PFSK-1 (cell line): ENCODE results near the gene THBS4.

Source experiments
- FOXP2 ChIP-seq: optimal IDR thresholded peaks from 2 replicates; pipeline ENCODE3; 2011; ENCODE audit warnings: borderline replicate concordance, control low read depth, inconsistent platforms; ENCODE audit not compliant: insufficient read depth; ENCODE audit errors: extremely low read length, extremely low read depth
- POLR2AphosphoS5 ChIP-seq: IDR thresholded peaks from 2 replicates; pipeline ENCODE4 v1.6.1; 2012; ENCODE audit warnings: low read depth, mild to moderate bottlenecking, control low read depth, low read length, moderate library complexity
- SIN3A ChIP-seq: IDR thresholded peaks from 2 replicates; pipeline ENCODE4 v1.6.1; 2012; ENCODE audit warnings: mild to moderate bottlenecking, low read length, moderate library complexity, borderline replicate concordance; ENCODE audit not compliant: insufficient read depth
- TAF1 ChIP-seq: IDR thresholded peaks from 2 replicates; pipeline ENCODE4 v1.6.1; 2012; ENCODE audit warnings: low read length, control low read depth, borderline replicate concordance; ENCODE audit not compliant: insufficient read depth
- TF ChIP-seq, protein P1 (sequence below), 2 experiments: IDR thresholded peaks; 2 replicates each; pipeline versions ENCODE4 v1.6.1 to v1.8.0; 2011 to 2012; ENCODE audit warnings: low read depth in 2 of 2, low read length in 2 of 2, control low read depth in 1 of 2, inconsistent platforms in 1 of 2, mild to moderate bottlenecking in 1 of 2, moderate library complexity in 1 of 2; ENCODE audit not compliant: insufficient read depth in 1 of 2

DNA sequence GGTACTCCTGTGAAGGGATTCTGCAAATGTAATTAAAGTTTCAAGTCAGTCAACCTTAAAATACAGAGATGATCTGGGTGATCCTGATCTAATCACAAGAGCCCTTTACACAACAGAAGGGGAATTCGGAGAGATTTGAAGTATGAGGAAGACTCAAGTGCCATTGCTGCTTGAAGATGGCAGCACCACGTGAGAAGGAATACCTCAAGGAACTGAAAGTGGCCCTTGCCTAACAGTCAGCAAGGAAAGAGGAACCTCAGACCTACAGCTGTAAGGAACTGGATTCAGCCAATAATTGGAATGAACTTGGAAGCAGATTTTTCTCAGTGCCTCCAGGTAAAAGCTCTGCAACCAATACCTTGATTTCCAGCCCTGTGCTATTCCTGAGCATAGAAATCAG is 87.4 kb downstream of the THBS4 start:
- TF ChIP-seq POLR2AphosphoS5 (no peak), TAF1 (no peak), SIN3A (no peak), FOXP2 (no peak)
- TF ChIP-seq, protein P1, sequence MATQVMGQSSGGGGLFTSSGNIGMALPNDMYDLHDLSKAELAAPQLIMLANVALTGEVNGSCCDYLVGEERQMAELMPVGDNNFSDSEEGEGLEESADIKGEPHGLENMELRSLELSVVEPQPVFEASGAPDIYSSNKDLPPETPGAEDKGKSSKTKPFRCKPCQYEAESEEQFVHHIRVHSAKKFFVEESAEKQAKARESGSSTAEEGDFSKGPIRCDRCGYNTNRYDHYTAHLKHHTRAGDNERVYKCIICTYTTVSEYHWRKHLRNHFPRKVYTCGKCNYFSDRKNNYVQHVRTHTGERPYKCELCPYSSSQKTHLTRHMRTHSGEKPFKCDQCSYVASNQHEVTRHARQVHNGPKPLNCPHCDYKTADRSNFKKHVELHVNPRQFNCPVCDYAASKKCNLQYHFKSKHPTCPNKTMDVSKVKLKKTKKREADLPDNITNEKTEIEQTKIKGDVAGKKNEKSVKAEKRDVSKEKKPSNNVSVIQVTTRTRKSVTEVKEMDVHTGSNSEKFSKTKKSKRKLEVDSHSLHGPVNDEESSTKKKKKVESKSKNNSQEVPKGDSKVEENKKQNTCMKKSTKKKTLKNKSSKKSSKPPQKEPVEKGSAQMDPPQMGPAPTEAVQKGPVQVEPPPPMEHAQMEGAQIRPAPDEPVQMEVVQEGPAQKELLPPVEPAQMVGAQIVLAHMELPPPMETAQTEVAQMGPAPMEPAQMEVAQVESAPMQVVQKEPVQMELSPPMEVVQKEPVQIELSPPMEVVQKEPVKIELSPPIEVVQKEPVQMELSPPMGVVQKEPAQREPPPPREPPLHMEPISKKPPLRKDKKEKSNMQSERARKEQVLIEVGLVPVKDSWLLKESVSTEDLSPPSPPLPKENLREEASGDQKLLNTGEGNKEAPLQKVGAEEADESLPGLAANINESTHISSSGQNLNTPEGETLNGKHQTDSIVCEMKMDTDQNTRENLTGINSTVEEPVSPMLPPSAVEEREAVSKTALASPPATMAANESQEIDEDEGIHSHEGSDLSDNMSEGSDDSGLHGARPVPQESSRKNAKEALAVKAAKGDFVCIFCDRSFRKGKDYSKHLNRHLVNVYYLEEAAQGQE (IDR thresholded peaks at IDR 0.05; ENCODE audit: insufficient read depth in 1 of 2, low read depth in 2 of 2, low read length in 2 of 2), result no peak
